SU-DHL-6 (cell line): ENCODE data around the gene PPP6R2.

Source experiments
- H2AFZ ChIP-seq: fragments of 200-600 bp; sonication (generic); 2 replicates; pipeline ENCODE4 v1.6.1; 2014; ENCODE audit warnings: low read depth, mild to moderate bottlenecking, moderate library complexity, mixed read lengths, antibody characterized with exemption, low read length; ENCODE audit not compliant: severe bottlenecking
- H3F3A ChIP-seq: fragments of 200-600 bp; shearing (Covaris generic); 2 replicates; pipeline ENCODE4 v1.6.0; 2016; ENCODE audit warnings: antibody characterized with exemption, mild to moderate bottlenecking; ENCODE audit not compliant: insufficient read depth
- H3K27ac ChIP-seq: fragments of 200-600 bp; sonication (generic); 2 replicates; pipeline ENCODE4 v1.5.1; 2016; ENCODE audit warnings: low read depth, mild to moderate bottlenecking, low read length, moderate library complexity, mixed read lengths
- H3K27me3 ChIP-seq: fragments of 200-600 bp; sonication (generic), shearing (Covaris generic); 2 replicates; pipeline ENCODE4 v1.6.0; 2014; ENCODE audit warnings: mild to moderate bottlenecking, low read length
- H3K36me3 ChIP-seq: fragments of 200-600 bp; sonication (generic); 2 replicates; pipeline ENCODE4 v1.6.1; 2014; ENCODE audit warnings: mild to moderate bottlenecking, low read length, mixed read lengths
- H3K4me2 ChIP-seq: fragments of 300-600, 200-600 bp; shearing (Covaris generic), sonication (generic); 2 replicates; pipeline ENCODE4 v1.6.0; 2014; ENCODE audit warnings: low read length, low read depth, mild to moderate bottlenecking; ENCODE audit not compliant: poor library complexity, severe bottlenecking
- H3K4me3 ChIP-seq: fragments of 200-600 bp; sonication (generic); 2 replicates; pipeline ENCODE4 v1.5.1; 2014; ENCODE audit warnings: antibody characterized with exemption, low read length, mild to moderate bottlenecking, mixed read lengths; ENCODE audit not compliant: insufficient read depth, poor library complexity, severe bottlenecking
- H3K79me2 ChIP-seq: fragments of 200-600 bp; sonication (generic); 2 replicates; pipeline ENCODE4 v1.6.1; 2014; ENCODE audit warnings: mild to moderate bottlenecking, low read length, moderate library complexity; ENCODE audit not compliant: insufficient read depth
- H3K9ac ChIP-seq: fragments of 200-600 bp; sonication (generic); 2 replicates; pipeline ENCODE4 v1.7.0; 2014; ENCODE audit warnings: mild to moderate bottlenecking, low read length
- H3K9me2 ChIP-seq: fragments of 200-600 bp; sonication (generic); replicated peaks from 2 replicates; pipeline ENCODE4 v1.6.1; 2014; ENCODE audit warnings: low read length; ENCODE audit not compliant: insufficient read depth
- H3K9me3 ChIP-seq: fragments of 200-600 bp; sonication (generic); 2 replicates; pipeline ENCODE4 v1.6.1; 2014; ENCODE audit warnings: low read length, mixed read lengths; ENCODE audit not compliant: insufficient read depth
- H4K20me1 ChIP-seq: fragments of 200-600 bp; sonication (generic); 2 replicates; pipeline ENCODE4 v1.6.1; 2014; ENCODE audit warnings: low read depth, mild to moderate bottlenecking, antibody characterized with exemption, low read length, moderate library complexity, mixed read lengths
- EZH2phosphoT487 ChIP-seq: fragments of 200-600 bp; sonication (generic), shearing (Covaris generic); conservative IDR thresholded peaks from 2 replicates; pipeline ENCODE4 v1.6.1; 2018; ENCODE audit warnings: mild to moderate bottlenecking, antibody characterized with exemption, low read length, moderate library complexity, mixed read lengths
- TF ChIP-seq, protein P1 (sequence below): fragments of 200-600 bp; sonication (generic); IDR thresholded peaks from one replicate; pipeline ENCODE4 v1.5.1; 2017; ENCODE audit warnings: antibody characterized with exemption, mild to moderate bottlenecking, low read length, moderate library complexity; ENCODE audit not compliant: insufficient read depth, poor library complexity, severe bottlenecking

The PPP6R2 gene

DNA sequence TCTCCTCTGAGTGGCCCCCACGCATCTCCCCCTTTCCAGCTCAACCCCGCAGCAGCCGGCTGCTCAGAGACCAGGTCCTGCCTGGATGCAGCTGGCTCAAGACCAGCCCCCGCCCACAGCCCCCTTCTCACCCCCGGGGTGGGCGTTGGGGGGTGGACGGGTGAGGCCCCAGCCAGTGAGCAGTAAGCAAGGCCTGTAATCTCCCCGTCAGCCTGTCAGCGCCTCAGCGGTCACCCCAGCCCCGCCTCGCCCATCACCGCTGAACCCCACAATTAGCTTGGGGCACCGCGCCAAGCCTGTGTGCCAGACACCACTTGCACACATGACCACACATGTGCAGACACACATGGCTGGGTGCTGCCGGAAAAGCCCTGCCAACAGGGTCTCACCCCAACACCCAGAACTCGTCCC, 41.5 kb upstream of the PPP6R2 start:
- Histone ChIP-seq H4K20me1 (no peaks in the 10 kb centered on the region), H3K79me2 (no peaks in the 10 kb centered on the region; the same call in 1 of the 2 replicates), H3F3A (peaks cover 40% of the 10 kb centered on the region), H3K9ac (peak overlapping the region; percentile 65), H3K27ac (peak overlapping the region; percentile 97), H3K9me2 (no peaks in the 10 kb centered on the region), H3K4me3 (no peak overlapping the region), H3K36me3 (no peaks in the 10 kb centered on the region), H2AFZ (no peak overlapping the region), H3K4me2 (peak overlapping the region; percentile 54), H3K27me3 (no peaks in the 10 kb centered on the region), H3K9me3 (no peaks in the 10 kb centered on the region)
- TF ChIP-seq EZH2phosphoT487, result no peak
- TF ChIP-seq, protein P1, sequence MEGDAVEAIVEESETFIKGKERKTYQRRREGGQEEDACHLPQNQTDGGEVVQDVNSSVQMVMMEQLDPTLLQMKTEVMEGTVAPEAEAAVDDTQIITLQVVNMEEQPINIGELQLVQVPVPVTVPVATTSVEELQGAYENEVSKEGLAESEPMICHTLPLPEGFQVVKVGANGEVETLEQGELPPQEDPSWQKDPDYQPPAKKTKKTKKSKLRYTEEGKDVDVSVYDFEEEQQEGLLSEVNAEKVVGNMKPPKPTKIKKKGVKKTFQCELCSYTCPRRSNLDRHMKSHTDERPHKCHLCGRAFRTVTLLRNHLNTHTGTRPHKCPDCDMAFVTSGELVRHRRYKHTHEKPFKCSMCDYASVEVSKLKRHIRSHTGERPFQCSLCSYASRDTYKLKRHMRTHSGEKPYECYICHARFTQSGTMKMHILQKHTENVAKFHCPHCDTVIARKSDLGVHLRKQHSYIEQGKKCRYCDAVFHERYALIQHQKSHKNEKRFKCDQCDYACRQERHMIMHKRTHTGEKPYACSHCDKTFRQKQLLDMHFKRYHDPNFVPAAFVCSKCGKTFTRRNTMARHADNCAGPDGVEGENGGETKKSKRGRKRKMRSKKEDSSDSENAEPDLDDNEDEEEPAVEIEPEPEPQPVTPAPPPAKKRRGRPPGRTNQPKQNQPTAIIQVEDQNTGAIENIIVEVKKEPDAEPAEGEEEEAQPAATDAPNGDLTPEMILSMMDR, result no peak

DNA sequence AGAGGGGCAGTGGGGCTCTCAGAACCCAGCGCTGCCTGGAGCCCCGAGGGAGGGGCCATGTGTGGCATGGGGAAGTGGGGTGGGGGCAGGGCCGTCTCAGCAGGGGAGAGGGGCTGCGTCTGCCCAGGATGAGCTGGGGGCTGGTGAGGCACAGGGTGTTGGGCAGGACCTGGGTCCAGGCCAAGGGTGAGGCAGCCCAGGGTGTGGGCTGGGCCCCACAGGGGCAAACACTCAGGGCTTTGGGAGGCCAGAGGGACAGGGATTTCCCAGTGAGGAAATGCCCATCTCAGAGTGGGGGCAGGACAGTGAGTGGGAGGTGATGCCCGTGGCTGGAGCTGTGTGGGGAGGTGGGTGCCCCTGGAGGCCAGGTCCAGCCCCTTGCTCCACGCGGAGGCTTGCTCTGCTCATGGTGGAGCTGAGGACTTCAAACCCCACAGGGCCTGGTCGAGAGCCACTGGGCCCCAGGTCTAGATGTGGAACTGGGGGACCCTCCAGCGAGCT, 41.0 kb upstream of the PPP6R2 start:
- H3K4me3 ChIP-seq, result no peak overlapping the region
- peaks cover 40% of the 10 kb centered on the region for H3F3A ChIP-seq
- no peaks in the 10 kb centered on the region; the same call in 1 of the 2 replicates for H3K79me2 ChIP-seq
- peak overlapping the region; percentile 54 for H3K4me2 ChIP-seq
- peak overlapping the region; percentile 97 for H3K27ac ChIP-seq
- no peaks in the 10 kb centered on the region for H3K36me3 ChIP-seq
- no peaks in the 10 kb centered on the region for H3K9me3 ChIP-seq
- no peaks in the 10 kb centered on the region for H4K20me1 ChIP-seq
- H2AFZ ChIP-seq, result no peak overlapping the region
- H3K9me2 ChIP-seq, result no peaks in the 10 kb centered on the region
- no peaks in the 10 kb centered on the region for H3K27me3 ChIP-seq
- no peak for TF ChIP-seq EZH2phosphoT487
- TF ChIP-seq, protein P1, result no peak
- H3K9ac ChIP-seq, result peak overlapping the region; percentile 65

DNA sequence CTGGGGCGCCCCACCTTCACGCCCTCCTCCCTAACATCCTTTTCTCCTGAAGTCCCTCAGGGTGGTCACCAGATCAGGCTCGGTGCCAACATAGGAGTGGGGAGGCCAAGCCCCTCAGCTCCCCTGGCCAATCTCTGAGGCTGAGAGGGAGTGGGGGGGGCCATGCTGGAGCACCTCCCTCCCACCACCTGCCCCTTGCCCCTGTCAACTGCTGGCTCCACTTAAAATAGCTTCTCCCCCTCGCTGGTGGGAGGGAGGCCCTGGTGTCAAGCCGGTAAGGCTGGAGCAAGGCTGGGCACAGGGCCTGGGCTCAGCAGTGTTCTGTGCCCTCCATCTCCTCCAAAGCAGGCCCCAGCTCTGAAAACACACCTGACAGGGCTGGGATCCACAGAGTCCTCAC, 40.6 kb upstream of the PPP6R2 start:
- Histone ChIP-seq H3K4me2 (peak overlapping the region; percentile 54), H3K9me3 (no peaks in the 10 kb centered on the region), H3K79me2 (no peaks in the 10 kb centered on the region; the same call in 1 of the 2 replicates), H3K4me3 (peak overlapping the region; percentile 18), H3K36me3 (no peaks in the 10 kb centered on the region), H3K9me2 (no peaks in the 10 kb centered on the region), H3K9ac (peak overlapping the region; percentile 65), H3K27ac (peak overlapping the region; percentile 97), H3F3A (peaks cover 40% of the 10 kb centered on the region), H4K20me1 (no peaks in the 10 kb centered on the region), H3K27me3 (no peaks in the 10 kb centered on the region), H2AFZ (no peak overlapping the region)
- no peak for TF ChIP-seq EZH2phosphoT487
- TF ChIP-seq, protein P1, result no peak
